ENCODE results near the gene ABHD3.
"Not testable (repeated sequence)": the region's sequence is repeated elsewhere in the genome, so short reads cannot be mapped to it uniquely, and the experiment has no call there.

ABHD3 gene

DNA sequence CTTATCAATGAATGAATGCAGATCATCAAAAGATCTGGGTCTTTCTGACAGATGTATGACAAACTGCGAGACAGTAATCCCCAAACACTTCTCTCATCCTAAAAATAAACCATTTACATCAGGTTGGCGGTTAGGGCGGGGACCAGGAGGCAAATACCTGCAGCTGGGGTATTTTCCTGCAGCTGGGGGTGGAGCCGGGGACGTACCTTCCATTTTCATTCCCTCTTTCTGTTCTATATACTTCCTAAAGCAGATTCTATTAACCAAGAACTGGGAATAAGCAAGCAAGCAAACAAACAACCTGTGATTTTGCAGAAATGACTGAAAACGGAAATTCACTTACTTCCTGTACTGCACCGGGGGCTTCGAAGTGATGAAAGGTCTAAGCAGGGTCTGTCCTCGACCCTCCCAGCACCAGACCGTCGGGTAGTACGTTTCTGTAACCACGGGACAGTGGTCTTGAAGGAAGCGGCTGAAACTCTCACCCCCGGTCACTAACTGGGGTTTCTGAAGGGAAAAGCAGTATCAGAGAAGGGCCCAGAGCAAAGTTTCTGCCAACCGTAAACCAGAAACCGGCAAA lies 1.2 kb downstream of the ABHD3 start:
- DNase-seq = peak; percentile 14 to 33

DNA sequence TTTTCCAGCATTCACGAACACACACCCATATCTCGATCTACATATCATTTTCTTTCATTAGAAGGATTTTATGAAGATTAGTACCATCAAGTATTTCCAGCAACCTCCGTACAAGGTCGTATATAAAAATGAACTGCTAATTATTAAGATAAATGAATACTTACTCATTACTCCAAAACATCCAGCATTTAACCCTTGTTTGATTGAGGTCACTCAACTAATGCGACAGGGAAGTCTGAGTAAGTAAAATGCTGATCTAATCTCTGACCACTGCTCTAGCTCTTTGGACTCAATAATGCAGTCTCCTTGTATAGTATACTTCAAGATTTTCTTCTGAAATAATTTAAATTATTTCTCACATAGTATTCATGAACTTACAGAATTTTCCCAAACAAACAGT lies 2.0 kb downstream of the ABHD3 start:
- DNase-seq = no peak

DNA sequence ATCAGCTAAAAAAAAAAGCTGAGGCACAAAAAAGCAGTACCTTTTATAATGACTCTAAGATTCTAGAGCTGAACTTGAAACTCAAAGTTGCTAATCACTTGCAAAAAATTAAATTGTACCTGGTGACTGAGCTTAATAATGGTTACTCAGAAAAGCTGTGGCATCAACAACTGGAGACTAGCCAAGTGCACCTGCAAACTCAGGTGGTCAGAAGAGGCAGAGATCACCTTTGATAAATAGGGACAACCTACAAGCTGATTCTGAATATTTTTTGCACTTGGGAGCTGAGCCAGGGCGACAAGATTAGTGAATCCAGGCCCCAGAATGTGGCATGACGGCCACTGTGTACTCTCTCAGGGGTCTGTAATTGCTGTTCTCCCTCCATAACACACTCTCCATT lies 3.0 kb downstream of the ABHD3 start:
- no peak for DNase-seq

DNA sequence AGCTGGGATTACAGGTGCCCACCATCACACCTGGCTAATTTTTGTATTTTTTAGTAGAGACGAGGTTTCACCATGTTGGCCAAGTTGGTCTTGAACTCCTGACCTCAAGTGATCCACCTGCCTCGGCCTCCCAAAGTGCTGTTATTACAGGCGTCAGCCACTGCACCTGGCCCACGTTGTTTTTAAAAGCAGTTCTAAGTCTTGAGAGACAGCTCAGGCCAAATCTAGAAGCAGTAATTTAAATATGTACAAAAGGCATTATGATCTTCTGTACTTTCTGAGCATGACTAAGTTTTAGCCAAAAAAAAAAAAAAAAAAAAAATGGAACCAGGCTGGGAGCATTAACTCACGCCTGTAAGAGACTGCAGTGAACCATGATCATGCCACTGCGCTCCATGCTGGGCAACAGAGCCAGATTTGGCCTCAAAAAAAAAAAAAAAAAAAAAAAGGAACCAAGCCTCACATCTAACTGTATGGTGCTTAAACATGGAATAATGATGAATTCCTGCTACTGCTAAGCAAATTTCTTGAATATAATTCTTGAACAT lies 4.0 kb downstream of the ABHD3 start:
- DNase-seq = no peak

DNA sequence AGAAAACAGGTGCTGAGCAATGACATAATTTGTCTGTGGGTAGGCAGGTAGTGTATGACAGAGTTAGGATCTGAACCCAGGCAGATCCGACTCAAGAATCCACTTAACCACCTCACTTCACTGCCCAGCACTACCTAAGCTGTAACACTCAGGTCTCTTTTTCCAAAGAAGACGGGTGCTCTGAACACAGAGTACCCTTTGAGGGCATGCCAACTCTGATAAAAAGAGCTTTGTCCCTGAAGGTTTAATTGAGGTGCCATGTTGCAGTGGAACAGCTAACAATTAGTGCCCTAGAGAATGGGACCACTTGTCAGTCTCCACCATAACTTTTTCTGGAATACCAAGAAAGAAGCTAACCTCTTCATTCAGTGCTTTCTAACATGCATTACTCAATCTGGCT lies 11.3 kb downstream of the ABHD3 start:
- DNase-seq = peak in 1 of 2 experiments; percentile 12

DNA sequence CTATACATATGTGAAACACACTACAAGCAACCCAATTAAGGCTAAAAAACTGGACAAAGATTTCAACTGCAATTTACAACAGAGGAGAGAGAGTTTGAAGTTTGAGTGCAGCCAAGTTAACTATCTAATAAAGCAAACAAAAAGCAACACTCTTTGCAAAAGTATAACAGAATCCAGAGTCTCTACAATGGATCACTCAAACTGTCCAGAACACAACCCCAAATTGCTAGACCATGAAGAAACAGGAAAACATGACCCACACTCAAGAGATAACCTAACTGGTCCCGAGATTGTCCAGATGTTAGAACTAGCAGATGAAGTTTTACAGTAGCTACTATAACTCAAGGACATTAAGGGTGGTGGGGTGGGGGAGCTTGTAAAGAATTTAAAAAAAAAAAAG lies 14.8 kb downstream of the ABHD3 start:
- no peak for DNase-seq

DNA sequence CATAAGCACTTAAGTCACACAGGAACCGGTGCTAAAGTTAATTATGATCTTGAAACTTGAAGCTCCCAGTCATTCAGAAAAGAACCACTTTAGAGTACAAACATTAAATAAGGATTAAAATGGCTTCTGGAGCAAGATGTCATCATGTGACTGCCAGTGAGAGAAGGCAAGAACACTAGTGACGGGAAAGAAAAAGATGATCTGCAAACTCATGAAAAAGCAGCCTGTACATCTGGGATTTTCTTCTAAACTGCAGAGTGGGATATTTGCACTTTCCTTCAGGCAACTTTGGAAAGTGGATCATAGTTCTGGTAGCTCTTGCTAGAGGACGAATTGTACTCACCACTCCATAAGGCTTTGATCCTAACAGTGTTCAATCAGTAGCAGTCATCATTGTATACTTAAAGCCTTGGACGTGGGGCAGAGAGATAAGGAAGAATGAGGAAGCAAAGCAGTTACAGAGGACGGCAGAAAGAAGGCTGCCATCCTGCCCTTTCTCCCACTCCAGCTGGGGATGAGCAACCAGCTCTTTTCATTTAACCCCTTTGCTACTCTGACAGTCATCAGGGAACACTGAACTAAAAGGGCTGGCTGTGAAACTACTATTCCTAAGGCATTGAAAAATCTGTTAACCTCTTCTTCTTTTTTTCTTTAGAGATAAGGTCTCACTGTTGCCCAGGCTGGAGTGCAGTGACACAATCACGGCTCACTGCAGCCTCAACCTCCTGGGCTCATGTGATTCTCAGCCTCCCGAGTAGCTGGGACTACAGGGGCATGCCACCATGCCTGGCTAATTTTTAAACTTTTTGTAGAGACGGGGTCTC lies 18.1 kb downstream of the ABHD3 start:
- no peak for DNase-seq

DNA sequence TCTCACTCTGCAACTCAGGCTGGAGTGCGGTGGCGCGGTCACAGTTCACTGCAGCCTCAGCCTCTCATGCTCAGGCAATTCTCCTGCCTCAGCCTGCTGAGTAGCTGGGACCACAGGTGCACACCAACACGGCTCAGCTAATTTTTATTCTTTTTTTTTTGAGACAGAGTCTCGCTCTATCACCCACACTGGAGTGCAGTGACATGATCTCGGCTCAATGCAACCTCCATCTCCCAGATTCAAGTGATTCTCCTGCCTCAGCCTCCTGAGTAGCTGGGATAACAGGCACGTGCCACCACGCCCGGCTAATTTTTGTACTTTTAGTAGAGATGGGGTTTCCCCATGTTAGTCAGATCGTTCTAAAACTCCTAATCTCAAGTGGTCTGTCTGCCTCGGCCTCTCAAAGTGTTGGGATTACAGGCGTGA lies 19.0 kb downstream of the ABHD3 start:
- not testable (repeated sequence) for DNase-seq

DNA sequence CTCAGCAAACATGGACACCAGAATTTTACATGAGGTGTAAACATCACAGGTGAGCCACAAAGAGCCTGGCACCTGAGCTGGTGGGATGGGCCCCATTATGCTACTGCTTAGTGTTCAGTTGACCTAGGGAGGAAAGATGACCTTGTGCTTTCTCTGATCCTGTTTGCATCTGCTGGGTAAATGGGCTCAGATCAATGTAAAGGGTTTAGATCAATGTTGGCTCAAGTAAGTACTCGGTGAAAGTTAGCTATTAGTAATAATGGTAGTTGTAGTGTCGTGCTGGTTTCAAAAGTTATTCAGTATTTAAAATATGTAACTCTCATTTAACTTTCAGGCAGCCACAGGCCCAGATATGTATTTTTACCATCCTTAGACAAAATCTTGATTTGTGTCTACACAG lies 19.8 kb downstream of the ABHD3 start:
- DNase-seq = no peak

DNA sequence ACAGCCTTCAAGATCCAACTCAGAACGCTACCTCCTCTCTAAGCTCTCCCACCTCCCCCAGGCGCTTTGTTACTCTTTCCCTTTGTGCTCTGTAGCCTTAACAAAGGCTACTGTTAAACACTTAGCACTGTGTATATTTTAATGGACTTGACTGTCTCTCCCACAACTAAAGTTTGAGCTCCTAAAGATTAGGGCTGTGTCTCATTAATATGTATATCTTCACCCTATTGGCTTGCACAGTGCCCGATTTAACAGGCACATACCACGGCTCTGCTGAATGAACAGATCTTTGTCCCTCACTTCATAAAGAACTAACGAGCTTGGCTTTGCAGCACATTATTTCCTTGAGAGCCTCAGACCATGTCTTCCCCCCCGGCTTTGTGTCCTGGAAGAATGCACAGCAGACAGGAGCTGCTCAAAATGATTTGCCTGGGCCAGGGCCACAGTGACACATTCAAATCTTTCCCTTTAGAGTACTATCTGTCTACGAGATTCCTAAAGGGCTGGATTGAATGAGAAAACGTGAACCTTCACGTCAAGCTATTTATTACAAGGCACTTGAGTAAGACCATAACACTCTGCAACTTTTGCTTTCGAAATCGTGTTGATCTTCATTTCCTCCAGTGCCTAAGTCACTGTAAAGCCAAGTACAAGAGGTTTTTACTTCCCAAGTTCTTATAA lies 22.1 kb downstream of the ABHD3 start:
- DNase-seq = no peak

DNA sequence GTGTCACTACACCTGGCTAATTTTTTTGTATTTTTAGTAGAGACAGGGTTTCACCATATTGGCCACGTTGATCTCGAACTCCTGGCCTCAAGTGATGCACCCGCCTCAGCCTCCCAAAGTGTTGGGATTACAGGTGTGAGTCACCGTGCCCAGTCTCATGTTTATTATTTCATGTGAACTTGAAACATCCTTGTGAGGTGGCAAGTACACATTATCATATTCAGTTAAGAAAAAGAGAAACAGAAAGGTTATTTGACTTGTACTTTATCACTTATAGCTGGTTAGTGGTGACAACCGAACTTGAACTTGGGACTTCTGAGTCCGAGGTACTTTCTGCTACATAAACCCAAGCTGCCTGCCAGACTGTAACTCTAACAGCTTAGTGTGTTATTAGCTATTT lies 24.4 kb downstream of the ABHD3 start:
- DNase-seq = no peak

DNA sequence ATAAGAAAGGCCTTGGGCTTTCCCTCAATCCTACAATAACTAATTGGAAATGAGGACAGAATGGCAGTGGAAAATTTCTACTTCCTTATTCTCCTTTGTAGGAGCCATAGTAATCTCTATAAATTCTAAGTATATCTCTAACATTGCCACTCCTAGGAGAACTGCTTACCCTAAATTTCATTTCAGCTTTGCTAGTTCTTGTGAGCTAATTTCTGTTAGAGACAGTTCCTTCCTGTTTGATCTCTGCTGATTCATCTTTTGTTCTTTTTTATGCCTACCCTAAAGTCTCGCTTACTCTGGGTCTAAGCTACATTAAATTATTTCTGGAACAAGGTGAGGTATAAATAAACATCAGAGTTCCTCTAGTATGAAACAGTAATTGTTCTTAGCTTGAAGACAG lies 25.7 kb downstream of the ABHD3 start:
- DNase-seq = no peak

DNA sequence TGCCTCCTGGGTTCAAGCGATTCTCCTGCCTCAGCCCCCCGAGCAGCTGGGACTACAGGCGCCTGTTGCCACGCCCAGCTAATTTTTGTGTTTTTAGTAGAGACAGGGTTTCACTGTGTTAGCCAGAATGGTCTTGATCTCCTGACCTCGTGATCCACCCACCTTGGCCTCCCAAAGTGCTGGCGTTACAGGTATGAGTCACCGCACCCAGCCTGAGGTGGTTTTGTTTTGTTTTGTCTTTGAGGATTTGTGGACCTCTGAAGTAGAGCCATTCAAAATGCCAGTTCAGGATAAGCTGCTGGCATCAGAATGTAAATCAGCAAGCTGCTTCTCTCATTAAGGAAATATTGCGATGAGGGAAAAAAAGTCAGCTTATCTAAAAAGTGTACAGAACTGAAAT lies 29.2 kb downstream of the ABHD3 start:
- not testable (repeated sequence) for DNase-seq

DNA sequence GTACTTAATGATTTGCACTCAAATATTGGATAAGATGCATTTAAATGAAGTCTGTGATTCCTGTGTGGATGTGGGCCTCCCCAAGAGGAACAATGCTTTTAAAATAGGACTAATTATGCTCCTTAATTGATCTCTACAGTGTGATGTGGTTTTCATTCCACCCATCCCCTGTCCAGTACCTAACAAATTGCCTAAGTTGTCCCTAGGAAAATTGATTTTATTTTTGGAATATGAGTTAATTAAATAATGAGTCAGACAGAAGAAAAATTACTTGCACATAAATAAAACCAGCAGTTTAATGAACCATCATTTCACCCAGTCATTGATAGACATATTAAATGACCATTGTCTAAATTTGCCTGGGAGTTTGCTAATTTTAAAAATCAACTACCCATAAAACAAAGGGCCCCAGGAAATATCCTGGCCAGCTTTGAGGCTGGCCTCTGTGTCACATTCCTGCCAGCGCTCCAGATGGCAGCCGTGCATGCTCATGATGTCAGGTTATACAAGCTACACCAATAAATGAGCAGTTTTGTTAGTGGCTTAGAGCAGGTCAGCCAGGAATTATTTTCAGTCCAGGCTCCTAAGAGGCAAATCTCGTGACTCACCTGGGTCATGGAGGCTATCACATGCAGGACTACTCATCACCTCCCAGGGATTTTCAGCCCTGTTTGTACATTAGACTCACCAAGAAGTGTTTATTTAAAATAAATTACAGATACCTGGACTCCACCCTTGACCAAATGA lies 31.9 kb downstream of the ABHD3 start:
- DNase-seq = no peak

DNA sequence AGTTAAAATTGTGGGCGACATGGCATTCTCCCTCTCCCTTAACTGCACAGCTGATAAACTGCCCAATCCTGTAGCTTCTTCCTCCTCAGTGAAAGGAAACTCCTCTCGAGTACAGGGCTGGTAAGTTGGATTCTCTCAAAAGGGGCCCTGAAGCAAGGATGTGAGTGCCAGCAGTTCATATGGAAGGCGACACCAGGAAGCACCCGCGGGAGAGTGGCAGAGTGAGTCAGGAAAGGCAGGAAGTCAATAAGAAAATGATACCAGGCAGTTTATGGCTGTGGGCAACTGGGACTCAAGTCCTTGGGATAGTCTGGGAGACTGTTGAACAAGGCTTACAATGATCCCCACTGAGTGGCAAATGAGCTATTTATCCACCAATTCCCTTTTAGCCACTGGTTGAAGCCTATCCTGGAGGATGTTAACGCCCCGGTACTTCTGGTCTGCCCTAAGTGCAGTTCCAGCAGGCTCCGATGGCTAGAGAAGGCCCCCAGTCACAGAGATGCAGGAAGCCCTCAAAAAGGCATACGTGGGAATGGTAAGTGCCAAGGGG lies 34.8 kb downstream of the ABHD3 start:
- no peak for DNase-seq

DNA sequence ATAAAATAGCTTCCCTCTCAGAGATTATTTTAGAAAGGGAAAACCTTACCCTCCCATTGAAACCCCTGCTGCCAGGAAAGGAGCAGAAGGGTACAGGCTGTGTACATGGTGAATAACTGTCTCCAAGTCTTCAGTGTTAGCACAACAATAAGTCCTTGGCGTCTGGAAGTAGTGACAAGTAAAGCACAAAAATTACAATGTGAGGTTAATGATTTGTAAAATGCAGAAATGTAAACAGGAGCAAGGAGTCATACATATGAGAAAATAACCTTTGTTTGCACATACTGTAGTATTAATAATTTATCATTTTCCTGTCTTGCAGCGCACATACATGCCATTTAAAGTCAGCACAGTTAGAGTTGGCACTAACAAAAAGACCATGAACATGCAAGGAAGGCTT lies 40.5 kb downstream of the ABHD3 start:
- DNase-seq = no peak

DNA sequence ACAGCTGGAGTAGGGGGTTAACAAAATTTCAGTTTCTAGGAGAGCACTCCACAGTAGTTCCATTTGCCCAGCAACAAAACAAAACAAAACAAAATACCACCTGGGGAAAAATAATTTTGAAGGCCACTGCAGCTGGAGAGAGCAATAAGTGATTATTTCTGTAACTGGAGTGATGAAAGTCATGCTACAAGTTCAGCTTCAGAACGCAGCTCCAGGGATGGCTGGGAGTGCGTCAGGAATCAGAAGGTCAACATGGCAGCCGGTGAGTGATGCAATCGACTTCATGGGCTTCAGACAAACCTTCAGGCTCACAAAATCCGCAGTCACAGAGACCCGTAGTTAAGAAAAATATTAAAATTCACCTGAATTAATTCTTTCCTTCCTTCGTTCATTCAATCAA lies 41.0 kb downstream of the ABHD3 start:
- no peak for DNase-seq

DNA sequence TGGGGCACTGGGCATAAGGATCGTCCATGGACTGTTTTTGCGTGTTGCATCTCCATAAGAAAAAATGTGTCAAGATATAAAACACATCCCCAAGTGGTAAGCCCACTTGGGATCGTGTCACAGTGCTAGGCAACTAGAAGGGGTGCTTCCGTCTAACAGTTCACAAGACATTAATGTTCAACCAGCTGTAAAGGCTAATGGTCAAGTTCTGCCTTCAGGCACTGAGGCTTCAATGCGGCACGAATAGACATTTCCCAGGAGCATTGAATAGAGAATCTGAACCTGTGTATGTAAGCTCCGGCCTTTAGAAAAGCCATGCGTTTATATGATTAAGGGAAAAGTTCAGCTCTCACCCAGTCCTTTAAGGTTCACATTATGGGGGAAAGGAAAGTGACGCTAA lies 42.0 kb downstream of the ABHD3 start:
- no peak for DNase-seq

DNA sequence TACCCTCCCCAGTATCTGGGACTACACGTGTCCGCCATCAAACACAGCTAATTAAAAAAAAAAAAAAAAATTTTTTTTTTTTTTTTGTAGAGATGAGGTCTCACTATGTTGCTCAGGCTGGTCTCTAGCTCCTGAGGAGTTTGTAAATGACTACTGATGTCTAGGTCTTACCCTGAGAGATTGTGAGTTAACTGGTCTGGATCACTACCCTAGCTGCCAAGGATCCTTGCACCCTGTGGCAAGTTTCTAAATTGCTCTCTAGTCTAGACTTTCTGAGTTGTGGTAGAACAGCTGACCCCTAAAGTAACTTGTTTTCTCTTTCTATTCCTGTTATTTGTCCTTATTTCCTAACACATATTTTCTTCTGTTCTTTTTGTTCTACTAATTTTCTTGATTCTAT lies 44.5 kb downstream of the ABHD3 start:
- DNase-seq = no peak

DNA sequence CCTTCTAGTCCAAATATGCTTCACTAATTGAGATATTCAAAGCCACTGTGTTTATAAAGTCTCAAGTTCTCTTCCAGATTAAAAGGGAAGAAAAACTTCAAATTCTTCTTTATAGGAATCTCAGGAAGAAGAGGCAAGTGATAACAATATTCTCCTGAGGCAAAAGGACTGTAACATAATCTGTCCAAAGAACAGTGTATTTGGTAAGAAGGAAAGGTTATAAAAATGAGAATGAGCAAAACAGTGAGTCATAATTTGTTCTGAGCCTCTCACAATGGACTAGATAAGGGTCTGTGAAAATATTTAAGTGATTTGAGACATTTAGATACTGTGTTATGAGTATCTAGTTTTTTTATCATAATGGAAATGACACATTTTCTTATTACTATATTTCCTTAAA lies 48.2 kb downstream of the ABHD3 start:
- DNase-seq = no peak

DNA sequence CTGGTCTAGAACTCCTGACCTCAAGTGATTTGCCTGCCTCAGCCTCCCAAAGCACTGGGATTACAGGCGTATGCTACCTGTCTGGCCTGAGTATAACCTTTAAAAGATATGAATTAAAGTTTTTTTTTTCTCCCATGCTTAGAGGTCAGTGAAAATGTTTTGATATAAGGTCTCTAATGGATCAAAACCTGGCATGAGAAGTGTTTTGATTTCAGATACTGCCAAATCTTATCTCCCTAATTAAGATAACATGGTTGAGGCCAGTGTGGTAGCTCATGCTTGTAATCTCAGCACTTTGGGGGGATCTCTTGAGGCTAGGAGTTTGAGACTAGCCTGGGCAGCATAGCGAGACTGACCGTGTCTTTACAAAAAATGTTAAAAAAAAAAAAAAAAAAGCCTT lies 51.2 kb downstream of the ABHD3 start:
- DNase-seq = no peak

DNA sequence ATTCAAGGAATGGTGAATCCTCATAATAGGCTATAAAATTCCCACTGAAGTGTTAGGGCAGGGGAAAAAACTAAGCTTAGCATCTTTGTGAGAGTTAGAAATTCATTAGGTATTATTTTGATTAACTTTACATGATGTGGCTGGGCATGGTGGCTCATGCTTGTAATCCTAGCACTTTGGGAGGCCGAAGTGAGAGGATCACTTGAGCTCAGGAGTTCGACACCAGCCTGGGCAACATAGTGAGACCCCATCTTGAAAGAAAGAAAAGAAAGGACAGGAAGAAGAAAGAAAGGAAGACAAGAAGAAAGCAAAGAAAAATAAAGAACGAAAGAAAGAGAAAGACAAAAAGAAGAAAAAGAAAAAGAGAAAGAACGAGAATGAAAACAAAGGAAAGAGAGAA lies 52.5 kb downstream of the ABHD3 start:
- DNase-seq = no peak

DNA sequence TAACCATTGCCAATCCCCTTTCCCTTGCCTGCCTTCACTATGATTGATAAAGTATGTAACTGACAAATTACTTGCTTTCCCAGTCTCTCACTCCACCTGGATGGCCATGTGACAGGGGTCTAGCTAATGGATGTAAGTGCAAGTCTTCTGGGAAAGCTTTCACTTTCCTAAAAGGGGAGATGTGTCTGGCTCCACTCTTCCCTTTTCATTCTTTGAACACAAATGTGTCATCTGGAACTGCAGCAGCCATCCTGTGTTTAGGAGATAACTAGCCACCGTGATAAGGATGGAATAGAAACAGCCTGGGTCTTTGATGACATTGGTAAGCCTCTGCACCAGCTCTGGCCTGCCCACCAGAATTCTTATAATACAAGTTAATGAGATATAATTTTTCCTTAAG lies 54.3 kb downstream of the ABHD3 start:
- no peak for DNase-seq
